ENCODE results near the gene PTOV1. TPM values are rescaled to one million over a fixed set of nuclear protein-coding genes. Genes with fewer than 3 reads are reported as not detected.

Gene PTOV1
- total and polyA plus RNA-seq, 2 of the 4 experiments (the other 2 are of a cell fraction), result 34.4 to 107 TPM

- Histone ChIP-seq H2AK5ac (ENCODE audit: low read depth, low read length) (peak overlapping the region; percentile 59), H2BK5ac (ENCODE audit: low read depth, low read length, poor library complexity, severe bottlenecking) (no peak overlapping the region), H3K79me1 (ENCODE audit: low read depth in 1 of 2, low read length in 2 of 2) (peaks cover 4 to 25% of the 10 kb centered on the region in 2 experiments; a peak in 3 of 4 replicates), H2AFZ (replicated peaks; ENCODE audit: low read length, poor library complexity) (no peak overlapping the region), H3K36me3 (ENCODE audit: control insufficient read depth, insufficient read depth, low read length) (peaks cover 64% of the 10 kb centered on the region), H3K9me3 (ENCODE audit: control insufficient read depth, insufficient read depth, low read length) (no peaks in the 10 kb centered on the region), H3K4ac (ENCODE audit: low read depth, low read length) (no peak overlapping the region), H3K9me1 (ENCODE audit: insufficient read depth, low read length) (0 out of 2 replicates have a peak, but pooled peaks cover 3% of the 10 kb centered on the region), H3K23ac (ENCODE audit: low read depth, low read length) (no peak overlapping the region), H3K4me3 (ENCODE audit: insufficient read depth, low read depth, low read length) (peak overlapping the region; percentile 48; the same call in 1 of the 2 replicates), H2BK20ac (ENCODE audit: low read depth, low read length) (no peak overlapping the region), H3K56ac (ENCODE audit: extremely low read depth, insufficient read depth, low read length) (no peak overlapping the region), H2BK120ac (ENCODE audit: low read depth, low read length) (no peak overlapping the region), H4K20me1 (ENCODE audit: insufficient read depth, low read length) (peaks cover 10% of the 10 kb centered on the region), H3K9ac (ENCODE audit: low read depth, low read length) (no peak overlapping the region; the same call in 1 of the 2 replicates), H3K27ac (ENCODE audit: insufficient read depth, low read length) (peak overlapping the region; percentile 2; the same call in 1 of the 2 replicates), H3K4me1 (ENCODE audit: control insufficient read depth, insufficient read depth, low read length) (no peaks in the 10 kb centered on the region; the same call in 1 of the 2 replicates), H4K91ac (ENCODE audit: insufficient read depth, low read depth, low read length) (no peak overlapping the region), H2BK15ac (ENCODE audit: low read depth, low read length) (no peak overlapping the region), H4K5ac (ENCODE audit: low read depth, low read length) (no peak overlapping the region), H3K18ac (ENCODE audit: low read depth, low read length) (no peak overlapping the region), H3K4me2 (ENCODE audit: low read depth, low read length) (peak overlapping the region; percentile 20; the same call in 1 of the 2 replicates), H2AK9ac (replicated peaks; ENCODE audit: low read depth, low read length, poor library complexity) (peak overlapping the region; percentile 98), H3K27me3 (ENCODE audit: control insufficient read depth, insufficient read depth, low read length) (no peaks in the 10 kb centered on the region), H4K8ac (ENCODE audit: low read depth in 2 of 2, low read length in 2 of 2) (no peak overlapping the region; a peak in 2 of 4 replicates), H3K14ac (replicated peaks; ENCODE audit: low read depth, low read length) (no peak overlapping the region)
- CTCF ChIA-PET, result no interaction called here
- WGBS, 2 experiments (ENCODE audit: extremely low coverage in 2 of 2, insufficient read length in 1 of 2), result 50% methylated on average over 12 of the region's 32 CpGs; no CpG with 5 or more reads in 1 of the 2 experiments
- intact Hi-C loops (cut with micrococcal nuclease), result loop anchor here (5.0 kb wide), 1 partner anchor 109 kb away; the partner anchor contains the start of gene CPT1C
- no peak for TF ChIP-seq CTCF (conservative IDR thresholded peaks at IDR 0.05; ENCODE audit: low read depth, low read length)
- no peak for TF ChIP-seq CHD1 (IDR thresholded peaks at IDR 0.05; ENCODE audit: low read depth, low read length)
- no peak for TF ChIP-seq SMC3 (IDR thresholded peaks at IDR 0.05; ENCODE audit: low read depth, low read length)
- TF ChIP-seq NFE2L2 (IDR thresholded peaks at IDR 0.05; ENCODE audit: low read depth, low read length), result no peak
- no peak for TF ChIP-seq FOS (IDR thresholded peaks at IDR 0.05; ENCODE audit: low read depth, low read length)
- no peak for TF ChIP-seq ELK1 (IDR thresholded peaks at IDR 0.05; ENCODE audit: borderline replicate concordance, low read depth, low read length)
- no peak for TF ChIP-seq MXI1 (IDR thresholded peaks at IDR 0.05; ENCODE audit: borderline replicate concordance, low read depth, low read length)
- no peak for TF ChIP-seq RAD21 (IDR thresholded peaks at IDR 0.05; ENCODE audit: low read length)
- no peak for TF ChIP-seq MAZ (IDR thresholded peaks at IDR 0.05; ENCODE audit: borderline replicate concordance, low read depth, low read length)
- no peak for TF ChIP-seq USF2 (IDR thresholded peaks at IDR 0.05; ENCODE audit: low read depth, low read length)
- no peak for TF ChIP-seq CEBPB (IDR thresholded peaks at IDR 0.05; ENCODE audit: low read depth, low read length)
- in situ Hi-C loops (cut with MboI; ENCODE audit: low sequenced_read_pairs), result no loop called here
- POLR2A ChIA-PET (ENCODE audit: unreplicated experiment), result no interaction called here
- TSS peak; percentile 67 for BruUV-seq (replicated peaks)
- dilution Hi-C loops (cut with HindIII; ENCODE audit: low sequenced_read_pairs, unreplicated experiment), result no loop called here
- ATAC-seq (ENCODE audit: low read depth) (no peak), DNase-seq (no peak)
Measured at GRCh38 chr19:49801401-49801888, 49.5 kb upstream of the PTOV1 start.
